HG02840 (cell line): ENCODE measurements around the gene ABLIM1.

ENCODE experiments used
- ATAC-seq: cut with Tn5 transposase; IDR thresholded peaks from one replicate; pipeline ENCODE4 v1.9.1; 2021; ENCODE audit warnings: mild to moderate bottlenecking, moderate library complexity, moderate number of reproducible peaks; ENCODE audit not compliant: unreplicated experiment, low FRiP score

ABLIM1 gene

GRCh38 chr10:114593816-114594468, 64.1 kb downstream of the ABLIM1 start:
- ATAC-seq = no peak

GRCh38 chr10:114593240-114593792, 64.8 kb downstream of the ABLIM1 start:
- no peak for ATAC-seq

GRCh38 chr10:114590993-114591392, 67.1 kb downstream of the ABLIM1 start:
- ATAC-seq = no peak

- no peak for ATAC-seq
Observed at GRCh38 chr10:114584419-114584818, 73.7 kb downstream of the ABLIM1 start.

- no peak for ATAC-seq
Observed at GRCh38 chr10:114581071-114581470, 77.0 kb downstream of the ABLIM1 start.

- ATAC-seq = no peak
Observed at GRCh38 chr10:114577133-114577532, 80.9 kb downstream of the ABLIM1 start.

GRCh38 chr10:114576716-114577115, 81.4 kb downstream of the ABLIM1 start:
- ATAC-seq = no peak

- ATAC-seq = no peak
Observed at GRCh38 chr10:114576132-114576487, 82.0 kb downstream of the ABLIM1 start.

GRCh38 chr10:114575417-114576131, 82.5 kb downstream of the ABLIM1 start:
- no peak for ATAC-seq

- no peak for ATAC-seq
Observed at GRCh38 chr10:114573330-114574045, 84.6 kb downstream of the ABLIM1 start.

GRCh38 chr10:114571316-114571999, 86.6 kb downstream of the ABLIM1 start:
- no peak for ATAC-seq

- no peak for ATAC-seq
Observed at GRCh38 chr10:114566064-114566463, 92.0 kb downstream of the ABLIM1 start.

- no peak for ATAC-seq
Observed at GRCh38 chr10:114565066-114565465, 93.0 kb downstream of the ABLIM1 start.

- ATAC-seq = no peak
Observed at GRCh38 chr10:114561008-114561523, 97.0 kb downstream of the ABLIM1 start.

- no peak for ATAC-seq
Observed at GRCh38 chr10:114560144-114560543, 97.9 kb downstream of the ABLIM1 start.

- no peak for ATAC-seq
Observed at GRCh38 chr10:114559636-114560035, 98.4 kb downstream of the ABLIM1 start.

- no peak for ATAC-seq
Observed at GRCh38 chr10:114557854-114558253, 100.2 kb downstream of the ABLIM1 start.

- ATAC-seq = no peak
Observed at GRCh38 chr10:114556236-114557122, 101.6 kb downstream of the ABLIM1 start.

- no peak for ATAC-seq
Observed at GRCh38 chr10:114553436-114553835, 104.6 kb downstream of the ABLIM1 start.
